GM23338 (cell line): ENCODE data around the gene PXMP2. TPM values are rescaled to one million over a fixed set of nuclear protein-coding genes. Genes with fewer than 3 reads are reported as not detected.

ENCODE experiments used
- ATAC-seq: fragments of 200-7000 bp; cut with Tn5 transposase; 3 replicates; pipeline ENCODE4 v1.9.1; 2020
- DNase-seq: peaks from one replicate; pipeline ENCODE4 v3.0.0-alpha.2; 2015; ENCODE audit warnings: low spot score
- H2AFZ ChIP-seq: fragments of 200-600 bp; sonication (generic); 2 replicates; pipeline ENCODE4 v1.8.0; 2016; ENCODE audit warnings: antibody characterized with exemption, mild to moderate bottlenecking, moderate library complexity
- H3F3A ChIP-seq: fragments of 200-600 bp; sonication (generic); replicated peaks from 2 replicates; pipeline ENCODE4 v1.8.0; 2017; ENCODE audit warnings: antibody characterized with exemption, mixed run types, low read depth
- H3K27ac ChIP-seq: fragments of 200-600 bp; sonication (generic); 2 replicates; pipeline ENCODE4 v1.6.1; 2016; ENCODE audit warnings: low read depth
- H3K27me3 ChIP-seq: fragments of 200-600 bp; sonication (generic); 2 replicates; pipeline ENCODE4 v1.8.0; 2016; ENCODE audit warnings: mild to moderate bottlenecking, mixed run types, moderate library complexity; ENCODE audit not compliant: insufficient read depth
- H3K36me3 ChIP-seq: fragments of 200-600 bp; sonication (generic); 2 replicates; pipeline ENCODE4 v1.8.0; 2016; ENCODE audit warnings: mild to moderate bottlenecking; ENCODE audit not compliant: insufficient read depth
- H3K4me1 ChIP-seq: fragments of 200-600 bp; sonication (generic); 2 replicates; pipeline ENCODE4 v1.8.0; 2016; ENCODE audit warnings: mild to moderate bottlenecking, moderate library complexity; ENCODE audit not compliant: insufficient read depth
- H3K4me2 ChIP-seq: fragments of 200-600 bp; sonication (generic); 2 replicates; pipeline ENCODE4 v1.7.1; 2017; ENCODE audit warnings: mixed run types
- H3K4me3 ChIP-seq: fragments of 200-600 bp; sonication (generic); 2 replicates; pipeline ENCODE4 v1.6.1; 2016; ENCODE audit warnings: mixed run types
- H3K79me2 ChIP-seq: fragments of 200-600 bp; sonication (generic); replicated peaks from 2 replicates; pipeline ENCODE4 v1.8.0; 2017; ENCODE audit warnings: mild to moderate bottlenecking; ENCODE audit not compliant: insufficient read depth
- H3K9me2 ChIP-seq: fragments of 200-600 bp; sonication (generic); 2 replicates; pipeline ENCODE4 v1.8.0; 2017; ENCODE audit not compliant: insufficient read depth
- H4K20me1 ChIP-seq: fragments of 200-600 bp; sonication (generic); replicated peaks from 2 replicates; pipeline ENCODE4 v1.8.0; 2017; ENCODE audit warnings: mild to moderate bottlenecking; ENCODE audit not compliant: insufficient read depth
- H3K27ac Mint-ChIP-seq: 2 replicates; pipeline ENCODE4 v1.8.0; 2020; ENCODE audit warnings: inconsistent platforms, mild to moderate bottlenecking, moderate library complexity, mixed read lengths
- H3K27me3 Mint-ChIP-seq: 3 replicates; pipeline ENCODE4 v1.8.0; 2022; ENCODE audit warnings: low read depth, mild to moderate bottlenecking, moderate library complexity, mixed read lengths, inconsistent platforms; ENCODE audit not compliant: insufficient read depth, poor library complexity
- H3K36me3 Mint-ChIP-seq: 3 replicates; pipeline ENCODE4 v1.8.0; 2021; ENCODE audit warnings: low read depth, mild to moderate bottlenecking, inconsistent platforms, moderate library complexity, mixed read lengths
- H3K4me1 Mint-ChIP-seq: 3 replicates; pipeline ENCODE4 v1.8.0; 2020; ENCODE audit warnings: mild to moderate bottlenecking, inconsistent platforms, mixed read lengths
- H3K4me3 Mint-ChIP-seq: 3 replicates; pipeline ENCODE4 v1.8.0; 2021; ENCODE audit warnings: moderate library complexity, mild to moderate bottlenecking, inconsistent platforms, mixed read lengths
- H3K9me3 Mint-ChIP-seq: 3 replicates; pipeline ENCODE4 v1.8.0; 2020; ENCODE audit warnings: moderate library complexity, mild to moderate bottlenecking, inconsistent platforms, mixed read lengths
- CREB1 ChIP-seq: fragments of 250-450 bp; sonication (Bioruptor Pico); IDR thresholded peaks from 2 replicates; pipeline ENCODE4 v1.5.0; 2020; ENCODE audit warnings: low read depth, mild to moderate bottlenecking, moderate library complexity
- ETS1 ChIP-seq: IDR thresholded peaks from 2 replicates; pipeline ENCODE4 v1.6.1; 2016; ENCODE audit warnings: antibody characterized with exemption
- EZH2 ChIP-seq: fragments of 200-600 bp; sonication (generic); IDR thresholded peaks from one replicate; pipeline ENCODE4 v1.8.0; 2017; ENCODE audit warnings: antibody characterized with exemption, mild to moderate bottlenecking, low read depth; ENCODE audit not compliant: unreplicated experiment
- EZH2phosphoT487 ChIP-seq: fragments of 200-600 bp; sonication (generic); IDR thresholded peaks from one replicate; pipeline ENCODE4 v1.8.1; 2018; ENCODE audit warnings: antibody characterized with exemption; ENCODE audit not compliant: unreplicated experiment
- JUNB ChIP-seq: IDR thresholded peaks from one replicate; pipeline ENCODE4 v1.6.1; 2016; ENCODE audit warnings: antibody characterized with exemption; ENCODE audit not compliant: unreplicated experiment
- NANOG ChIP-seq: IDR thresholded peaks from 2 replicates; pipeline ENCODE4 v1.6.1; 2016; ENCODE audit warnings: antibody characterized with exemption, borderline replicate concordance
- POLR2AphosphoS5 ChIP-seq: IDR thresholded peaks from 2 replicates; pipeline ENCODE4 v1.6.1; 2016; ENCODE audit warnings: antibody characterized with exemption, low read depth
- STAT1 ChIP-seq: IDR thresholded peaks from one replicate; pipeline ENCODE4 v1.6.1; 2016; ENCODE audit warnings: antibody characterized with exemption; ENCODE audit not compliant: unreplicated experiment
- ZNF114 ChIP-seq: fragments of 250-450 bp; sonication (Bioruptor Pico); IDR thresholded peaks from 2 replicates; pipeline ENCODE4 v1.5.0; 2020; ENCODE audit warnings: mild to moderate bottlenecking, moderate library complexity
- ZNF331 ChIP-seq: fragments of 250-450 bp; sonication (Bioruptor Pico); IDR thresholded peaks from 2 replicates; pipeline ENCODE4 v1.5.0; 2020; ENCODE audit warnings: low read depth, mild to moderate bottlenecking, moderate library complexity
- polyA plus RNA-seq: library from polyadenylated mRNA; unstranded; fragments of >200 nt; fragmentation: Nextera tagmentation; extraction: Ambion mirVana; gene quantifications from 2 replicates; pipeline ENCODE4 v1.2.1, GENCODE V29; 2016
- total RNA-seq: library from RNA; depleted of rRNA; stranded (reverse); fragments of >200 nt; shearing (Covaris generic); gene quantifications from 2 replicates; pipeline ENCODE4 v1.2.3, GENCODE V29; 2014
- TF ChIP-seq, protein P1 (sequence below): fragments of 250-450 bp; sonication (Bioruptor Pico); IDR thresholded peaks from 2 replicates; pipeline ENCODE4 v1.5.0; 2020; ENCODE audit warnings: mild to moderate bottlenecking, moderate library complexity
- TF ChIP-seq, protein P2 (sequence below): IDR thresholded peaks from one replicate; pipeline ENCODE4 v1.6.1; 2018; ENCODE audit warnings: antibody characterized with exemption; ENCODE audit not compliant: unreplicated experiment
- TF ChIP-seq, protein P3 (sequence below), 2 experiments: fragments of 200-600 bp in 1 of 2; sonication (generic) in 1 of 2; conservative IDR thresholded peaks; 2 replicates each; pipeline versions ENCODE4 v1.5.1 to v1.6.1; 2016 to 2017; ENCODE audit warnings: antibody characterized with exemption in 2 of 2, low read depth in 2 of 2, mild to moderate bottlenecking in 2 of 2, moderate library complexity in 1 of 2

PXMP2 gene
- total and polyA plus RNA-seq, 2 experiments from 2014 or later: 17.3 to 19.7 TPM

DNA sequence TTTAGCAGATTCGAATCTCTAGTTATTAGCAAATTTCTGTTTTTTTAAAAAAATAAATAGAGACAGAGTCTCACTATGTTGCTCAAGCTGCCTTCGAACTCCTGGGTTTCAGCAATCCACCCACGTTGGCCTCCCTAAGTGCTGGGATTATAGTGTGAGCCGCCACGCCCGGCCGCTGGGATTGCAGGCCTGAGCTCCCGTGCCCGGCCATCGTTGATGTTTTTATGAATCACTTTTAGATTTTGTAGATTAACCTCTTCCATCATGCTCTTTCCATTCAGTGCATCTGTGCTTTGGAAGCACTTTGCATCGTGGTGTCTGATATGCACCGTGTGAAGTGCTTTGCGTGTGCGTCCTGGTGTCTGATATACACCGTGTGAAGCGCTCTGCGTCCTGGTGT lies 44.2 kb downstream of the PXMP2 start:
- no peaks in the 10 kb centered on the region for H3K27me3 ChIP-seq
- no peak overlapping the region for H3K27ac ChIP-seq
- no peak for ATAC-seq
- H3K36me3 Mint-ChIP-seq: peaks cover 98% of the 10 kb centered on the region
- TF ChIP-seq POLR2AphosphoS5: no peak
- no peak for TF ChIP-seq JUNB
- TF ChIP-seq, protein P1, sequence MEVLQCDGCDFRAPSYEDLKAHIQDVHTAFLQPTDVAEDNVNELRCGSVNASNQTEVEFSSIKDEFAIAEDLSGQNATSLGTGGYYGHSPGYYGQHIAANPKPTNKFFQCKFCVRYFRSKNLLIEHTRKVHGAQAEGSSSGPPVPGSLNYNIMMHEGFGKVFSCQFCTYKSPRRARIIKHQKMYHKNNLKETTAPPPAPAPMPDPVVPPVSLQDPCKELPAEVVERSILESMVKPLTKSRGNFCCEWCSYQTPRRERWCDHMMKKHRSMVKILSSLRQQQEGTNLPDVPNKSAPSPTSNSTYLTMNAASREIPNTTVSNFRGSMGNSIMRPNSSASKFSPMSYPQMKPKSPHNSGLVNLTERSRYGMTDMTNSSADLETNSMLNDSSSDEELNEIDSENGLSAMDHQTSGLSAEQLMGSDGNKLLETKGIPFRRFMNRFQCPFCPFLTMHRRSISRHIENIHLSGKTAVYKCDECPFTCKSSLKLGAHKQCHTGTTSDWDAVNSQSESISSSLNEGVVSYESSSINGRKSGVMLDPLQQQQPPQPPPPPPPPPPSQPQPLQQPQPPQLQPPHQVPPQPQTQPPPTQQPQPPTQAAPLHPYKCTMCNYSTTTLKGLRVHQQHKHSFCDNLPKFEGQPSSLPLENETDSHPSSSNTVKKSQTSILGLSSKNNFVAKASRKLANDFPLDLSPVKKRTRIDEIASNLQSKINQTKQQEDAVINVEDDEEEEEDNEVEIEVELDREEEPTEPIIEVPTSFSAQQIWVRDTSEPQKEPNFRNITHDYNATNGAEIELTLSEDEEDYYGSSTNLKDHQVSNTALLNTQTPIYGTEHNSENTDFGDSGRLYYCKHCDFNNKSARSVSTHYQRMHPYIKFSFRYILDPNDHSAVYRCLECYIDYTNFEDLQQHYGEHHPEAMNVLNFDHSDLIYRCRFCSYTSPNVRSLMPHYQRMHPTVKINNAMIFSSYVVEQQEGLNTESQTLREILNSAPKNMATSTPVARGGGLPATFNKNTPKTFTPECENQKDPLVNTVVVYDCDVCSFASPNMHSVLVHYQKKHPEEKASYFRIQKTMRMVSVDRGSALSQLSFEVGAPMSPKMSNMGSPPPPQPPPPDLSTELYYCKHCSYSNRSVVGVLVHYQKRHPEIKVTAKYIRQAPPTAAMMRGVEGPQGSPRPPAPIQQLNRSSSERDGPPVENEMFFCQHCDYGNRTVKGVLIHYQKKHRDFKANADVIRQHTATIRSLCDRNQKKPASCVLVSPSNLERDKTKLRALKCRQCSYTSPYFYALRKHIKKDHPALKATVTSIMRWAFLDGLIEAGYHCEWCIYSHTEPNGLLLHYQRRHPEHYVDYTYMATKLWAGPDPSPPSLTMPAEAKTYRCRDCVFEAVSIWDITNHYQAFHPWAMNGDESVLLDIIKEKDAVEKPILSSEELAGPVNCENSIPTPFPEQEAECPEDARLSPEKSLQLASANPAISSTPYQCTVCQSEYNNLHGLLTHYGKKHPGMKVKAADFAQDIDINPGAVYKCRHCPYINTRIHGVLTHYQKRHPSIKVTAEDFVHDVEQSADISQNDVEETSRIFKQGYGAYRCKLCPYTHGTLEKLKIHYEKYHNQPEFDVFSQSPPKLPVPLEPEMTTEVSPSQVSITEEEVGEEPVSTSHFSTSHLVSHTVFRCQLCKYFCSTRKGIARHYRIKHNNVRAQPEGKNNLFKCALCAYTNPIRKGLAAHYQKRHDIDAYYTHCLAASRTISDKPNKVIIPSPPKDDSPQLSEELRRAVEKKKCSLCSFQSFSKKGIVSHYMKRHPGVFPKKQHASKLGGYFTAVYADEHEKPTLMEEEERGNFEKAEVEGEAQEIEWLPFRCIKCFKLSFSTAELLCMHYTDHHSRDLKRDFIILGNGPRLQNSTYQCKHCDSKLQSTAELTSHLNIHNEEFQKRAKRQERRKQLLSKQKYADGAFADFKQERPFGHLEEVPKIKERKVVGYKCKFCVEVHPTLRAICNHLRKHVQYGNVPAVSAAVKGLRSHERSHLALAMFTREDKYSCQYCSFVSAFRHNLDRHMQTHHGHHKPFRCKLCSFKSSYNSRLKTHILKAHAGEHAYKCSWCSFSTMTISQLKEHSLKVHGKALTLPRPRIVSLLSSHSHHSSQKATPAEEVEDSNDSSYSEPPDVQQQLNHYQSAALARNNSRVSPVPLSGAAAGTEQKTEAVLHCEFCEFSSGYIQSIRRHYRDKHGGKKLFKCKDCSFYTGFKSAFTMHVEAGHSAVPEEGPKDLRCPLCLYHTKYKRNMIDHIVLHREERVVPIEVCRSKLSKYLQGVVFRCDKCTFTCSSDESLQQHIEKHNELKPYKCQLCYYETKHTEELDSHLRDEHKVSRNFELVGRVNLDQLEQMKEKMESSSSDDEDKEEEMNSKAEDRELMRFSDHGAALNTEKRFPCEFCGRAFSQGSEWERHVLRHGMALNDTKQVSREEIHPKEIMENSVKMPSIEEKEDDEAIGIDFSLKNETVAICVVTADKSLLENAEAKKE (CRISPR knock-in tag): no peak
- TF ChIP-seq STAT1: no peak
- TF ChIP-seq NANOG: no peak
- no peak for TF ChIP-seq EZH2phosphoT487
- TF ChIP-seq, protein P2, sequence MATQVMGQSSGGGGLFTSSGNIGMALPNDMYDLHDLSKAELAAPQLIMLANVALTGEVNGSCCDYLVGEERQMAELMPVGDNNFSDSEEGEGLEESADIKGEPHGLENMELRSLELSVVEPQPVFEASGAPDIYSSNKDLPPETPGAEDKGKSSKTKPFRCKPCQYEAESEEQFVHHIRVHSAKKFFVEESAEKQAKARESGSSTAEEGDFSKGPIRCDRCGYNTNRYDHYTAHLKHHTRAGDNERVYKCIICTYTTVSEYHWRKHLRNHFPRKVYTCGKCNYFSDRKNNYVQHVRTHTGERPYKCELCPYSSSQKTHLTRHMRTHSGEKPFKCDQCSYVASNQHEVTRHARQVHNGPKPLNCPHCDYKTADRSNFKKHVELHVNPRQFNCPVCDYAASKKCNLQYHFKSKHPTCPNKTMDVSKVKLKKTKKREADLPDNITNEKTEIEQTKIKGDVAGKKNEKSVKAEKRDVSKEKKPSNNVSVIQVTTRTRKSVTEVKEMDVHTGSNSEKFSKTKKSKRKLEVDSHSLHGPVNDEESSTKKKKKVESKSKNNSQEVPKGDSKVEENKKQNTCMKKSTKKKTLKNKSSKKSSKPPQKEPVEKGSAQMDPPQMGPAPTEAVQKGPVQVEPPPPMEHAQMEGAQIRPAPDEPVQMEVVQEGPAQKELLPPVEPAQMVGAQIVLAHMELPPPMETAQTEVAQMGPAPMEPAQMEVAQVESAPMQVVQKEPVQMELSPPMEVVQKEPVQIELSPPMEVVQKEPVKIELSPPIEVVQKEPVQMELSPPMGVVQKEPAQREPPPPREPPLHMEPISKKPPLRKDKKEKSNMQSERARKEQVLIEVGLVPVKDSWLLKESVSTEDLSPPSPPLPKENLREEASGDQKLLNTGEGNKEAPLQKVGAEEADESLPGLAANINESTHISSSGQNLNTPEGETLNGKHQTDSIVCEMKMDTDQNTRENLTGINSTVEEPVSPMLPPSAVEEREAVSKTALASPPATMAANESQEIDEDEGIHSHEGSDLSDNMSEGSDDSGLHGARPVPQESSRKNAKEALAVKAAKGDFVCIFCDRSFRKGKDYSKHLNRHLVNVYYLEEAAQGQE: no peak
- TF ChIP-seq CREB1 (CRISPR knock-in tag): no peak
- no peak for TF ChIP-seq EZH2
- TF ChIP-seq ZNF114 (CRISPR knock-in tag): no peak
- TF ChIP-seq ZNF331 (CRISPR knock-in tag): no peak
- TF ChIP-seq, protein P3, sequence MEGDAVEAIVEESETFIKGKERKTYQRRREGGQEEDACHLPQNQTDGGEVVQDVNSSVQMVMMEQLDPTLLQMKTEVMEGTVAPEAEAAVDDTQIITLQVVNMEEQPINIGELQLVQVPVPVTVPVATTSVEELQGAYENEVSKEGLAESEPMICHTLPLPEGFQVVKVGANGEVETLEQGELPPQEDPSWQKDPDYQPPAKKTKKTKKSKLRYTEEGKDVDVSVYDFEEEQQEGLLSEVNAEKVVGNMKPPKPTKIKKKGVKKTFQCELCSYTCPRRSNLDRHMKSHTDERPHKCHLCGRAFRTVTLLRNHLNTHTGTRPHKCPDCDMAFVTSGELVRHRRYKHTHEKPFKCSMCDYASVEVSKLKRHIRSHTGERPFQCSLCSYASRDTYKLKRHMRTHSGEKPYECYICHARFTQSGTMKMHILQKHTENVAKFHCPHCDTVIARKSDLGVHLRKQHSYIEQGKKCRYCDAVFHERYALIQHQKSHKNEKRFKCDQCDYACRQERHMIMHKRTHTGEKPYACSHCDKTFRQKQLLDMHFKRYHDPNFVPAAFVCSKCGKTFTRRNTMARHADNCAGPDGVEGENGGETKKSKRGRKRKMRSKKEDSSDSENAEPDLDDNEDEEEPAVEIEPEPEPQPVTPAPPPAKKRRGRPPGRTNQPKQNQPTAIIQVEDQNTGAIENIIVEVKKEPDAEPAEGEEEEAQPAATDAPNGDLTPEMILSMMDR (conservative IDR thresholded peaks at IDR 0.05; ENCODE audit: low read depth in 2 of 2): no peak
- no peak for TF ChIP-seq ETS1
- peaks cover 19% of the 10 kb centered on the region for H3K9me3 Mint-ChIP-seq
- no peaks in the 10 kb centered on the region for H3K79me2 ChIP-seq
- DNase-seq: no peak
- H3K9me2 ChIP-seq: no peaks in the 10 kb centered on the region
- H3K4me1 Mint-ChIP-seq: no peaks in the 10 kb centered on the region; the same call in 2 of the 3 replicates
- H3K27me3 Mint-ChIP-seq: peaks cover 32% of the 10 kb centered on the region
- H3K4me1 ChIP-seq: no peaks in the 10 kb centered on the region
- H4K20me1 ChIP-seq: peaks cover 14% of the 10 kb centered on the region; the same call in 1 of the 2 replicates
- peaks cover 12% of the 10 kb centered on the region for H3F3A ChIP-seq
- no peak overlapping the region for H3K4me2 ChIP-seq
- no peak overlapping the region for H3K4me3 ChIP-seq
- no peak overlapping the region for H3K27ac Mint-ChIP-seq
- H2AFZ ChIP-seq: no peak overlapping the region
- peaks cover 29% of the 10 kb centered on the region for H3K36me3 ChIP-seq
- no peak overlapping the region for H3K4me3 Mint-ChIP-seq
